Measurements from ENCODE around the gene INSC. TPM values are rescaled to one million over a fixed set of nuclear protein-coding genes. Genes with fewer than 3 reads are reported as not detected.

The INSC gene
- total and polyA plus RNA-seq, 8 donors: 0.34 to 1.1 (median 0.57) TPM

- H3K27ac ChIP-seq: no peak overlapping the region
- H3K9me3 ChIP-seq: no peaks in the 10 kb centered on the region
- ATAC-seq (no peak), DNase-seq (no peak)
- TF ChIP-seq CTCF (IDR thresholded peaks at IDR 0.05): no peak
- no peaks in the 10 kb centered on the region for H3K27me3 ChIP-seq
- H3K4me3 ChIP-seq: no peak overlapping the region
- peaks cover 0 to 6% of the 10 kb centered on the region in 2 donors for H3K4me1 ChIP-seq
- intact Hi-C loops (cut with DNase I): no loop called here
- no peaks in the 10 kb centered on the region for H3K36me3 ChIP-seq
Observed at GRCh38 chr11:15198284-15198683, 83.6 kb downstream of the INSC start.

GRCh38 chr11:15199693-15200092 is 85.0 kb downstream of the INSC start:
- Histone ChIP-seq H3K9me3 (no peaks in the 10 kb centered on the region), H3K27me3 (no peaks in the 10 kb centered on the region), H3K4me3 (no peak overlapping the region), H3K36me3 (no peaks in the 10 kb centered on the region), H3K27ac (no peak overlapping the region), H3K4me1 (peaks cover 0 to 3% of the 10 kb centered on the region in 2 donors)
- no peak for TF ChIP-seq CTCF (IDR thresholded peaks at IDR 0.05)
- DNase-seq (no peak), ATAC-seq (peak; percentile 73)
- intact Hi-C loops (cut with DNase I): loop anchor here in 1 of 2 donors (10.0 kb wide), 1 partner anchor 95 kb away; no protein-coding TSS in a partner anchor

- Histone ChIP-seq H3K9me3 (no peaks in the 10 kb centered on the region), H3K27ac (no peak overlapping the region), H3K4me1 (no peaks in the 10 kb centered on the region), H3K36me3 (no peaks in the 10 kb centered on the region), H3K4me3 (no peak overlapping the region), H3K27me3 (no peaks in the 10 kb centered on the region)
- TF ChIP-seq CTCF (IDR thresholded peaks at IDR 0.05): no peak
- DNase-seq: no peak
- intact Hi-C loops (cut with DNase I): loop anchor here in 1 of 2 donors (10.0 kb wide), 1 partner anchor 96 kb away; no protein-coding TSS in a partner anchor
- no peak for ATAC-seq
Observed at GRCh38 chr11:15200696-15201095, 86.0 kb downstream of the INSC start.

GRCh38 chr11:15201586-15201985 is 86.9 kb downstream of the INSC start:
- Histone ChIP-seq H3K4me1 (no peaks in the 10 kb centered on the region), H3K4me3 (no peak overlapping the region), H3K27ac (no peak overlapping the region), H3K36me3 (no peaks in the 10 kb centered on the region), H3K9me3 (no peaks in the 10 kb centered on the region), H3K27me3 (no peaks in the 10 kb centered on the region)
- no peak for ATAC-seq
- no peak for DNase-seq
- intact Hi-C loops (cut with DNase I): loop anchor here in 1 of 2 donors (10.0 kb wide), 1 partner anchor 97 kb away; no protein-coding TSS in a partner anchor
- no peak for TF ChIP-seq CTCF (IDR thresholded peaks at IDR 0.05)

- no peak for TF ChIP-seq CTCF (IDR thresholded peaks at IDR 0.05)
- Histone ChIP-seq H3K4me3 (no peak overlapping the region), H3K9me3 (no peaks in the 10 kb centered on the region), H3K4me1 (no peaks in the 10 kb centered on the region), H3K27me3 (no peaks in the 10 kb centered on the region), H3K36me3 (no peaks in the 10 kb centered on the region), H3K27ac (no peak overlapping the region)
- no peak for DNase-seq
- no peak for ATAC-seq
- intact Hi-C loops (cut with DNase I): loop anchor here in 1 of 2 donors (10.0 kb wide), 1 partner anchor 98 kb away; no protein-coding TSS in a partner anchor
Observed at GRCh38 chr11:15202626-15203025, 87.9 kb downstream of the INSC start.

Data from left lung (tissue), 10 donors.